Right lobe of liver (tissue), 4 donors: ENCODE measurements around the gene USP19.

Experiments
- CTCF ChIP-seq, 4 donors: fragments of 200-600 bp in 3 of 4; fragments of 450-650 bp in 1 of 4; IDR thresholded peaks; one replicate each; pipeline versions ENCODE4 v1.5.1 to v1.8.0; 2016 to 2022; ENCODE audit warnings: antibody characterized with exemption in 4 of 4, mild to moderate bottlenecking in 2 of 4
- POLR2A ChIP-seq: fragments of 450-650 bp; IDR thresholded peaks from one replicate; pipeline ENCODE4 v1.6.1; 2017; ENCODE audit warnings: antibody characterized with exemption, mild to moderate bottlenecking
- donor health status: DM: no; HTN: no; CAD: no.
- donor health status: DM: no; HTN: no; CAD: no.
- donor health status: DM: no; HTN: yes; CAD: no.

GRCh38 chr3:49098910-49099630 lies 21.6 kb downstream of the USP19 start:
- TF ChIP-seq CTCF (IDR thresholded peaks at IDR 0.05): no peak
- TF ChIP-seq POLR2A: no peak
